IMR-90 (cell line): ENCODE data around the gene HRH4. TPM values are rescaled to one million over a fixed set of nuclear protein-coding genes. Genes with fewer than 3 reads are reported as not detected.

ENCODE experiments used
- ATAC-seq: fragments of 200-7000 bp; cut with Tn5 transposase; 2 replicates; pipeline ENCODE4 v1.9.1; 2020; ENCODE audit warnings: low read depth, mild to moderate bottlenecking, moderate library complexity
- BruUV-seq: library from RNA; stranded (reverse); fragments of 400-500 nt; replicated peaks from 2 replicates; lab custom pipeline; 2021; lab: Mats Ljungman, UMichigan
- CTCF ChIA-PET: fragments of 300-600 bp; formaldehyde crosslinking; extraction: SDS; loops from one replicate; lab custom pipeline; 2021; ENCODE audit warnings: antibody characterized with exemption; lab: Yijun Ruan, JAX
- POLR2A ChIA-PET: fragments of 300-600 bp; sonication (Branson Sonifier 250); formaldehyde crosslinking; loops from one replicate; lab custom pipeline; 2022; ENCODE audit warnings: antibody characterized with exemption; ENCODE audit not compliant: unreplicated experiment; lab: Charles Lee
- DNase-seq: peaks from one replicate; pipeline ENCODE4 v3.0.0; 2013
- H2AFZ ChIP-seq: replicated peaks from 2 replicates; pipeline ENCODE3; 2013; ENCODE audit warnings: low read length, mild to moderate bottlenecking; ENCODE audit not compliant: poor library complexity
- H2AK5ac ChIP-seq: 2 replicates; pipeline ENCODE4 v1.6.1; 2013; ENCODE audit warnings: low read depth, low read length, inconsistent platforms
- H2AK9ac ChIP-seq: replicated peaks from 2 replicates; pipeline ENCODE3; 2013; ENCODE audit warnings: mild to moderate bottlenecking, low read depth, low read length, moderate library complexity; ENCODE audit not compliant: poor library complexity
- H2BK120ac ChIP-seq: 2 replicates; pipeline ENCODE4 v1.6.1; 2013; ENCODE audit warnings: low read depth, low read length, inconsistent platforms
- H2BK15ac ChIP-seq: 3 replicates; pipeline ENCODE4 v1.6.1; 2013; ENCODE audit warnings: low read depth, low read length, inconsistent platforms
- H2BK20ac ChIP-seq: 2 replicates; pipeline ENCODE4 v1.6.1; 2013; ENCODE audit warnings: low read depth, mild to moderate bottlenecking, inconsistent platforms, low read length, moderate library complexity
- H2BK5ac ChIP-seq: 2 replicates; pipeline ENCODE4 v1.6.1; 2013; ENCODE audit warnings: mild to moderate bottlenecking, low read depth, low read length, inconsistent platforms; ENCODE audit not compliant: poor library complexity, severe bottlenecking
- H3K14ac ChIP-seq: replicated peaks from 2 replicates; pipeline ENCODE4 v1.6.1; 2013; ENCODE audit warnings: low read depth, low read length, inconsistent platforms
- H3K18ac ChIP-seq: 2 replicates; pipeline ENCODE4 v1.6.1; 2013; ENCODE audit warnings: low read depth, low read length, control low read depth
- H3K23ac ChIP-seq: 2 replicates; pipeline ENCODE4 v1.6.1; 2013; ENCODE audit warnings: low read depth, low read length, inconsistent platforms
- H3K27ac ChIP-seq: 2 replicates; pipeline ENCODE4 v1.5.1; 2013; ENCODE audit warnings: mild to moderate bottlenecking, control low read depth, low read length; ENCODE audit not compliant: insufficient read depth
- H3K27me3 ChIP-seq: 2 replicates; pipeline ENCODE4 v1.6.1; 2013; ENCODE audit warnings: low read length; ENCODE audit not compliant: control insufficient read depth, insufficient read depth
- H3K36me3 ChIP-seq: 2 replicates; pipeline ENCODE4 v1.6.1; 2013; ENCODE audit warnings: low read length, mixed read lengths; ENCODE audit not compliant: control insufficient read depth, insufficient read depth
- H3K4ac ChIP-seq: 2 replicates; pipeline ENCODE4 v1.6.1; 2013; ENCODE audit warnings: low read depth, low read length, inconsistent platforms
- H3K4me1 ChIP-seq: 2 replicates; pipeline ENCODE4 v1.6.1; 2013; ENCODE audit warnings: low read length, mixed read lengths; ENCODE audit not compliant: control insufficient read depth, insufficient read depth
- H3K4me2 ChIP-seq: 2 replicates; pipeline ENCODE4 v1.6.1; 2013; ENCODE audit warnings: low read depth, mild to moderate bottlenecking, control low read depth, low read length, moderate library complexity
- H3K4me3 ChIP-seq: 2 replicates; pipeline ENCODE4 v1.5.1; 2013; ENCODE audit warnings: low read depth, mild to moderate bottlenecking, control low read depth, low read length, moderate library complexity; ENCODE audit not compliant: insufficient read depth
- H3K56ac ChIP-seq: 2 replicates; pipeline ENCODE4 v1.6.1; 2013; ENCODE audit warnings: low read length, inconsistent platforms; ENCODE audit not compliant: insufficient read depth; ENCODE audit errors: extremely low read depth
- H3K79me1 ChIP-seq, 2 experiments: 2 replicates each; pipeline ENCODE4 v1.6.1; 2013; ENCODE audit warnings: low read length in 2 of 2, inconsistent platforms in 1 of 2, low read depth in 1 of 2
- H3K9ac ChIP-seq: 2 replicates; pipeline ENCODE4 v1.6.1; 2013; ENCODE audit warnings: low read depth, low read length, control low read depth
- H3K9me1 ChIP-seq: 2 replicates; pipeline ENCODE4 v1.6.1; 2013; ENCODE audit warnings: low read length, inconsistent platforms; ENCODE audit not compliant: insufficient read depth
- H3K9me3 ChIP-seq: 2 replicates; pipeline ENCODE4 v1.6.1; 2013; ENCODE audit warnings: low read length; ENCODE audit not compliant: control insufficient read depth, insufficient read depth
- H4K20me1 ChIP-seq: 2 replicates; pipeline ENCODE4 v1.6.1; 2013; ENCODE audit warnings: low read length, inconsistent platforms; ENCODE audit not compliant: insufficient read depth
- H4K5ac ChIP-seq: 2 replicates; pipeline ENCODE4 v1.6.1; 2013; ENCODE audit warnings: mild to moderate bottlenecking, low read depth, low read length, control low read depth
- H4K8ac ChIP-seq, 2 experiments: 2 replicates each; pipeline ENCODE4 v1.6.1; 2013; ENCODE audit warnings: low read depth in 2 of 2, low read length in 2 of 2, control low read depth in 1 of 2, inconsistent platforms in 1 of 2
- H4K91ac ChIP-seq: 2 replicates; pipeline ENCODE4 v1.6.1; 2013; ENCODE audit warnings: low read depth, low read length, inconsistent platforms; ENCODE audit not compliant: insufficient read depth
- BHLHE40 ChIP-seq: fragments of 150-350 bp; IDR thresholded peaks from 2 replicates; pipeline ENCODE4 v1.6.1; 2016; ENCODE audit warnings: mild to moderate bottlenecking, low read depth, low read length
- CEBPB ChIP-seq: IDR thresholded peaks from 2 replicates; pipeline ENCODE4 v1.6.1; 2012; ENCODE audit warnings: low read depth, low read length, improper control_type of control experiment
- CHD1 ChIP-seq: IDR thresholded peaks from 2 replicates; pipeline ENCODE4 v1.6.1; 2012; ENCODE audit warnings: low read depth, low read length, improper control_type of control experiment
- CTCF ChIP-seq: conservative IDR thresholded peaks from 2 replicates; pipeline ENCODE4 v1.5.1; 2012; ENCODE audit warnings: mild to moderate bottlenecking, low read depth, low read length, improper control_type of control experiment
- ELK1 ChIP-seq: fragments of 150-350 bp; IDR thresholded peaks from 2 replicates; pipeline ENCODE4 v1.6.1; 2016; ENCODE audit warnings: low read depth, mild to moderate bottlenecking, low read length, moderate library complexity, borderline replicate concordance
- FOS ChIP-seq: fragments of 150-350 bp; IDR thresholded peaks from 2 replicates; pipeline ENCODE4 v1.6.1; 2016; ENCODE audit warnings: low read depth, low read length
- MAFK ChIP-seq: IDR thresholded peaks from 2 replicates; pipeline ENCODE4 v1.6.1; 2012; ENCODE audit warnings: low read depth, low read length, improper control_type of control experiment
- MAZ ChIP-seq: IDR thresholded peaks from 2 replicates; pipeline ENCODE4 v1.6.1; 2012; ENCODE audit warnings: low read depth, mild to moderate bottlenecking, low read length, improper control_type of control experiment, moderate library complexity, borderline replicate concordance
- MXI1 ChIP-seq: IDR thresholded peaks from 2 replicates; pipeline ENCODE4 v1.6.1; 2012; ENCODE audit warnings: low read depth, mild to moderate bottlenecking, low read length, moderate library complexity, borderline replicate concordance
- NFE2L2 ChIP-seq: fragments of 150-350 bp; IDR thresholded peaks from 2 replicates; pipeline ENCODE4 v1.6.1; 2016; ENCODE audit warnings: low read depth, mild to moderate bottlenecking, low read length
- POLR2A ChIP-seq: IDR thresholded peaks from 2 replicates; pipeline ENCODE4 v1.6.1; 2012; ENCODE audit warnings: mild to moderate bottlenecking, low read depth, low read length
- RAD21 ChIP-seq: IDR thresholded peaks from 2 replicates; pipeline ENCODE4 v1.6.1; 2012; ENCODE audit warnings: low read length, improper control_type of control experiment
- RCOR1 ChIP-seq: IDR thresholded peaks from 2 replicates; pipeline ENCODE4 v1.6.1; 2012; ENCODE audit warnings: mild to moderate bottlenecking, low read length, improper control_type of control experiment; ENCODE audit not compliant: insufficient replicate concordance
- RFX5 ChIP-seq: IDR thresholded peaks from 2 replicates; pipeline ENCODE4 v1.8.0; 2012; ENCODE audit warnings: low read depth, mild to moderate bottlenecking, low read length, moderate library complexity
- SMC3 ChIP-seq: fragments of 150-350 bp; IDR thresholded peaks from 2 replicates; pipeline ENCODE4 v1.6.1; 2016; ENCODE audit warnings: low read depth, mild to moderate bottlenecking, antibody characterized with exemption, low read length, moderate library complexity
- USF2 ChIP-seq: fragments of 150-350 bp; IDR thresholded peaks from 2 replicates; pipeline ENCODE4 v1.6.1; 2017; ENCODE audit warnings: mild to moderate bottlenecking, antibody characterized with exemption, low read length, low read depth
- WGBS, 2 experiments: methylation state at CpG; one replicate each; pipeline versions ENCODE4 v1.1.5 to v1.1.7; 2013; ENCODE audit warnings: missing lambda C conversion rate in 2 of 2; ENCODE audit not compliant: insufficient read length in 1 of 2; ENCODE audit errors: extremely low coverage in 2 of 2; 5-methylcytosine and 5-hydroxymethylcytosine counted together
- dilution Hi-C: fragments of 300-500 bp; cut with HindIII; formaldehyde crosslinking; loops from one replicate; pipeline ENCODE4 v1.14.3; 2018; ENCODE audit warnings: low sequenced_read_pairs; ENCODE audit not compliant: unreplicated experiment
- in situ Hi-C: fragments of 300-500 bp; cut with MboI; formaldehyde crosslinking; loops from 3 replicates; pipeline ENCODE4 v1.14.3; 2019; ENCODE audit warnings: low sequenced_read_pairs, inconsistent platforms, mixed read lengths
- intact Hi-C: fragments of 100-400 bp; cut with micrococcal nuclease; formaldehyde crosslinking; loops from 2 replicates; pipeline ENCODE4 v1.10.0; 2022
- polyA plus RNA-seq, 3 experiments: library from polyadenylated mRNA; depleted of rRNA; stranded (reverse); fragments of >200 nt; gene quantifications; 2 replicates each; pipeline ENCODE4 v1.2.3, GENCODE V29; 2012; ENCODE audit warnings: low replicate concordance in 1 of 3
- total RNA-seq: library from RNA; depleted of rRNA; stranded (reverse); fragments of >200 nt; gene quantifications from 2 replicates; pipeline ENCODE4 v1.2.3, GENCODE V29; 2012

HRH4 gene
- total and polyA plus RNA-seq, 2 of the 4 experiments (the other 2 are of a cell fraction), result not detected

- no peak overlapping the region for H3K14ac ChIP-seq
- no peak overlapping the region for H2AK9ac ChIP-seq
- no peak overlapping the region for H4K91ac ChIP-seq
- no peak overlapping the region for H2BK5ac ChIP-seq
- ATAC-seq (no peak), DNase-seq (no peak)
- H2AK5ac ChIP-seq, result no peak overlapping the region
- no peak overlapping the region for H3K4me3 ChIP-seq
- WGBS, 2 experiments, result 77% methylated on average over 2 of the region's 4 CpGs; no CpG with 5 or more reads in 1 of the 2 experiments
- CTCF ChIA-PET, result no interaction called here
- H3K27ac ChIP-seq, result no peak overlapping the region
- POLR2A ChIA-PET, result no interaction called here
- no peak overlapping the region for H4K8ac ChIP-seq
- intact Hi-C loops (no loop called here), dilution Hi-C loops (no loop called here), in situ Hi-C loops (no loop called here)
- no peaks in the 10 kb centered on the region for H3K36me3 ChIP-seq
- no peak overlapping the region for H3K56ac ChIP-seq
- no peak overlapping the region for H2BK20ac ChIP-seq
- H3K9me1 ChIP-seq, result no peaks in the 10 kb centered on the region
- no peaks in the 10 kb centered on the region for H4K20me1 ChIP-seq
- BruUV-seq, result no TSS peak
- no peak overlapping the region for H4K5ac ChIP-seq
- H3K79me1 ChIP-seq, result no peaks in the 10 kb centered on the region
- no peak for TF ChIP-seq ELK1
- TF ChIP-seq BHLHE40, result no peak
- no peak for TF ChIP-seq SMC3
- no peak for TF ChIP-seq MXI1
- TF ChIP-seq NFE2L2, result no peak
- TF ChIP-seq MAFK, result no peak
- no peak for TF ChIP-seq POLR2A
- no peak for TF ChIP-seq USF2
- no peak for TF ChIP-seq RCOR1
- TF ChIP-seq RFX5, result no peak
- TF ChIP-seq CEBPB, result no peak
- no peak for TF ChIP-seq CTCF
- no peak for TF ChIP-seq RAD21
- no peak for TF ChIP-seq MAZ
- no peak for TF ChIP-seq FOS
- TF ChIP-seq CHD1, result no peak
- no peak overlapping the region for H3K9ac ChIP-seq
- no peak overlapping the region for H3K23ac ChIP-seq
- no peak overlapping the region for H2BK120ac ChIP-seq
- no peaks in the 10 kb centered on the region for H3K4me1 ChIP-seq
- no peak overlapping the region for H2AFZ ChIP-seq
- H3K9me3 ChIP-seq, result no peaks in the 10 kb centered on the region
- no peak overlapping the region for H3K4me2 ChIP-seq
- H2BK15ac ChIP-seq, result no peak overlapping the region
- peaks cover 7% of the 10 kb centered on the region for H3K27me3 ChIP-seq
- H3K18ac ChIP-seq, result no peak overlapping the region
- H3K4ac ChIP-seq, result no peak overlapping the region
Measured at GRCh38 chr18:24504401-24504800, 44.0 kb downstream of the HRH4 start.
